Gastroesophageal sphincter (tissue), 3 donors: Measurements from ENCODE around the gene CHRNE.

Experiments used
- CTCF ChIP-seq, 4 experiments: fragments of 200-600 bp in 2 of 4; fragments of 450-650 bp in 2 of 4; sonication (generic) in 1 of 4; IDR thresholded peaks; one replicate each; pipeline ENCODE4 v1.5.1; 2017 to 2019; ENCODE audit warnings: antibody characterized with exemption in 4 of 4, mild to moderate bottlenecking in 2 of 4, moderate library complexity in 2 of 4
- EP300 ChIP-seq: sonication (generic); formaldehyde crosslinking; IDR thresholded peaks from one replicate; pipeline ENCODE4 v1.6.1; 2017; ENCODE audit warnings: antibody characterized with exemption, mild to moderate bottlenecking
- POLR2A ChIP-seq, 2 donors: fragments of 450-650 bp; IDR thresholded peaks; one replicate each; pipeline ENCODE4 v1.6.1; 2017; ENCODE audit warnings: antibody characterized with exemption in 2 of 2, mild to moderate bottlenecking in 2 of 2, moderate library complexity in 1 of 2
- POLR2AphosphoS5 ChIP-seq: sonication (generic); formaldehyde crosslinking; IDR thresholded peaks from one replicate; pipeline ENCODE4 v1.6.1; 2017; ENCODE audit warnings: antibody characterized with exemption

DNA sequence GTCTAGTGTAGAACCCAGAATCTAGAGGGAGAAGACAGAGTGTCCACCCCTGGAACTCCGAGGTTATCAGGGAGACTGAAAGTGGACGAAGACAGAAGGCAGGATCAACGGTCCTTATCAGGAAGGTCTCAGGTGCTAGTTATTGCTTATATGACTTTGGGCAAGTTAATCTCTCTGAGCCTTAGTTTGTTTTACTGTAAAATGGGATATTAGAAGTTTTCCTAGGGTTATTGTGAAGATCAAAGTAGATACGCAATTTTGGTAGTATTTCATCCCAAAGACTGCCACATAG, 38.4 kb upstream of the CHRNE start:
- TF ChIP-seq POLR2A (IDR thresholded peaks at IDR 0.05), result no peak
- TF ChIP-seq CTCF (IDR thresholded peaks at IDR 0.05), result no peak
- no peak for TF ChIP-seq POLR2AphosphoS5
- no peak for TF ChIP-seq EP300
